ENCODE data around the gene VGF. TPM values are rescaled to one million over a fixed set of nuclear protein-coding genes. Genes with fewer than 3 reads are reported as not detected.
A peak's percentile ranks its signal among the peaks of the same experiment; 100 is the strongest.

The VGF gene
- total RNA-seq, 1 experiment from 2014 or later = 11.2 TPM

- H3K27me3 Mint-ChIP-seq (ENCODE audit: insufficient read depth, unreplicated experiment) = peaks cover 42% of the 10 kb centered on the region
- H3K4me3 Mint-ChIP-seq (ENCODE audit: unreplicated experiment) = peak overlapping the region; percentile 74
- TF ChIP-seq CTCF (IDR thresholded peaks at IDR 0.05; ENCODE audit: unreplicated experiment) = no peak
- POLR2A ChIA-PET = interaction anchor here (0.6 to 2.6 kb wide), 8 partner anchors 9 to 289 kb away, joined by 3 to 28 read pairs (median 4); partner anchors contain the start of genes AP1S1, SRRT, TRIM56 and UFSP1
- no peaks in the 10 kb centered on the region for H3K9me3 Mint-ChIP-seq (ENCODE audit: unreplicated experiment)
- intact Hi-C loops (cut with micrococcal nuclease) = no loop called here
- H3K36me3 Mint-ChIP-seq (ENCODE audit: insufficient read depth, unreplicated experiment) = peaks cover 14% of the 10 kb centered on the region
- CTCF ChIA-PET = interaction anchor here (0.6 to 1.5 kb wide), 4 partner anchors 10 to 23 kb away, joined by 3 to 7 read pairs (median 4); no protein-coding TSS in a partner anchor
- no peak overlapping the region for H3K27ac Mint-ChIP-seq (ENCODE audit: low read depth, unreplicated experiment)
- BruUV-seq (replicated peaks) = TSS peak; percentile 61
- peaks cover 46% of the 10 kb centered on the region for H3K4me1 Mint-ChIP-seq (ENCODE audit: insufficient read depth, unreplicated experiment)
- peak; percentile 56 for DNase-seq (ENCODE audit: unreplicated experiment)
Observed at GRCh38 chr7:101164071-101164840, 1.1 kb downstream of the VGF start.

- ChIA-PET CTCF (interaction anchor here (1.1 kb wide), 1 partner anchor 19 kb away, joined by 7 read pairs; no protein-coding TSS in a partner anchor), POLR2A (interaction anchor here (1.2 to 2.6 kb wide), 5 partner anchors 8 to 78 kb away, joined by 3 to 28 read pairs (median 3); partner anchors contain the start of genes AP1S1 and TRIM56)
- intact Hi-C loops (cut with micrococcal nuclease) = no loop called here
- TF ChIP-seq CTCF (IDR thresholded peaks at IDR 0.05; ENCODE audit: unreplicated experiment) = no peak
- peak overlapping the region; percentile 67 for H3K27ac Mint-ChIP-seq (ENCODE audit: low read depth, unreplicated experiment)
- peak overlapping the region; percentile 74 for H3K4me3 Mint-ChIP-seq (ENCODE audit: unreplicated experiment)
- peaks cover 34% of the 10 kb centered on the region for H3K27me3 Mint-ChIP-seq (ENCODE audit: insufficient read depth, unreplicated experiment)
- no peaks in the 10 kb centered on the region for H3K9me3 Mint-ChIP-seq (ENCODE audit: unreplicated experiment)
- H3K36me3 Mint-ChIP-seq (ENCODE audit: insufficient read depth, unreplicated experiment) = peaks cover 21% of the 10 kb centered on the region
- peak; percentile 66 for DNase-seq (ENCODE audit: unreplicated experiment)
- peaks cover 40% of the 10 kb centered on the region for H3K4me1 Mint-ChIP-seq (ENCODE audit: insufficient read depth, unreplicated experiment)
- no TSS peak for BruUV-seq (replicated peaks)
Observed at GRCh38 chr7:101163279-101164070, 1.9 kb downstream of the VGF start.

- POLR2A ChIA-PET = interaction anchor here (0.6 to 1.4 kb wide), 3 partner anchors 9 to 34 kb away, joined by 3 read pairs; no protein-coding TSS in a partner anchor
- intact Hi-C loops (cut with micrococcal nuclease) = no loop called here
Observed at GRCh38 chr7:101162551-101163278, 2.7 kb downstream of the VGF start.

More at GRCh38 chr7:101162551-101163278, 2.7 kb downstream of the VGF start:
- TF ChIP-seq CTCF (IDR thresholded peaks at IDR 0.05; ENCODE audit: unreplicated experiment) = no peak
- no TSS peak for BruUV-seq (replicated peaks)
- Mint-ChIP-seq H3K36me3 (ENCODE audit: insufficient read depth, unreplicated experiment) (peaks cover 29% of the 10 kb centered on the region), H3K27me3 (ENCODE audit: insufficient read depth, unreplicated experiment) (peaks cover 26% of the 10 kb centered on the region), H3K27ac (ENCODE audit: low read depth, unreplicated experiment) (peak overlapping the region; percentile 67), H3K9me3 (ENCODE audit: unreplicated experiment) (no peaks in the 10 kb centered on the region), H3K4me1 (ENCODE audit: insufficient read depth, unreplicated experiment) (peaks cover 33% of the 10 kb centered on the region), H3K4me3 (ENCODE audit: unreplicated experiment) (peak overlapping the region; percentile 74)
- CTCF ChIA-PET = no interaction called here
- DNase-seq (ENCODE audit: unreplicated experiment) = peak; percentile 74
